NCI-H526 treated with DMSO at 0.1 percent for 48 hours (cell line): Measurements from ENCODE around the gene DNAJC7.

Experiments used
- DNase-seq: peaks from one replicate; lab custom pipeline; 2025; lab: John Stamatoyannopoulos, UW

The DNAJC7 gene, protein sequence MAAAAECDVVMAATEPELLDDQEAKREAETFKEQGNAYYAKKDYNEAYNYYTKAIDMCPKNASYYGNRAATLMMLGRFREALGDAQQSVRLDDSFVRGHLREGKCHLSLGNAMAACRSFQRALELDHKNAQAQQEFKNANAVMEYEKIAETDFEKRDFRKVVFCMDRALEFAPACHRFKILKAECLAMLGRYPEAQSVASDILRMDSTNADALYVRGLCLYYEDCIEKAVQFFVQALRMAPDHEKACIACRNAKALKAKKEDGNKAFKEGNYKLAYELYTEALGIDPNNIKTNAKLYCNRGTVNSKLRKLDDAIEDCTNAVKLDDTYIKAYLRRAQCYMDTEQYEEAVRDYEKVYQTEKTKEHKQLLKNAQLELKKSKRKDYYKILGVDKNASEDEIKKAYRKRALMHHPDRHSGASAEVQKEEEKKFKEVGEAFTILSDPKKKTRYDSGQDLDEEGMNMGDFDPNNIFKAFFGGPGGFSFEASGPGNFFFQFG

DNA sequence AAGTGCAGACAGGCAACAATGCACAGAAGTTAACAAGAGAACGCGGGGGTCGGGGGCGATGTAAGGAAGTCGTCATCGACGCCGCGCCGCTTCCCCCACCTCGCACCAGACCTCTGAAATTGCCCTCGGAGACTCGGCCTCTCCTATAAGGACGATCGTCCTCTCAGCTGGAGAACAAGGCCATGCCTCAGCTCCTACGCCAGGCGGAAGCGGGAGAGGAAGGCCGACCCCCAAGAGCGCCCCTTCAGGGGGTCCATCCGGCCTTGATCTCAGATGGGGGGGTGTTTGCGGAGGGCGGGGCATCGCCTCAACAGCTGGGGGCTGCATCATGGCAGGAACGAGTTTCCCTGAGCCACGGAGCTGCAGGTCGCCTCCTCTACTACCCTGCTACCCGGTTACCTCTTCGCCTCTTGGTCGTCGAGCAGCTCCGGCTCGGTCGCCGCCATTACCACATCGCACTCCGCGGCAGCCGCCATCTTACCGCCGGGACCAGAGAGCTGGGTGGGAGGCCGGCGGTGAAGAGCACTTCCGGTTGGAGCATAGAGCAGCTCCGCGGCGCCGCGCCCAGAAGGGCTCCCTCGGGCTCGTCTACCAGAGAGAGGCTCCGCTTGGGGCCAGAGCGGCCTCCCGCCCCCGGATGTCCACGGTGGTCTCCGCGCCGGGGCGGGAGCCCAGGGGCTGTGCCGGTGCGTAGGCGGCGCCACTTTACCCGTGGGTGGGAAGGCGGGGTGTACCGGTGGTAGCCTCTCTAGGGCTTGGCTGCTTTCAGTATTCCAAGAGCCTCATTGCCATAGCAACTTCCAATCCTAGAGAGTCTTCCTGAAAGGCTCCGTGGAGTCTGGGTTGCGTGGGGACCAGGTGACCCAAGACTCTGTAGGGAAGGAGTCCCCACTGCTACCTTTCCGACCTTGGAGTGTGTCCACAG is at the start of gene DNAJC7:
TSS of gene DNAJC7 (minus strand) at position 499 of the 925 bp plus-strand sequence. CDS start at position 476, 23 bp downstream.
- peak; percentile 88 for DNase-seq

DNA sequence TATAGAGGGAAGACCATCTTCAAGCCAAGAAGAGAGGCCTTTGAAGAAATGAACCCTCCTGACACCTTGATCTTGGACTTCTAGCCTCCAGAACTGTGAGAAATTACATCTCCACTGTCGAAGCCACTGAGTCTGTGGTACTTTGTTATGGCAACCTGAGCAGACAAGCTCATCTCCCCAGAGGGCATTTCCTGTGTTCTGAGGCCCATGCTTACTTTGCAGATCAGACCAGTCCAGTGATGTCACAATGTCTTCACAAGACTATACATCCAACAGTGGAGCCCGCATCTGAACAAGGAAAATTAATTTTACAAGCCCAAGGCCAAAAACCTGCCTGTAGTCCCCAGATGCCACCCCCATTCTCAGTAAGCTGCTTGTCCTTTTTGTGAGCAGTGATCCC is 48.0 kb upstream of the DNAJC7 start:
- DNase-seq = no peak

DNA sequence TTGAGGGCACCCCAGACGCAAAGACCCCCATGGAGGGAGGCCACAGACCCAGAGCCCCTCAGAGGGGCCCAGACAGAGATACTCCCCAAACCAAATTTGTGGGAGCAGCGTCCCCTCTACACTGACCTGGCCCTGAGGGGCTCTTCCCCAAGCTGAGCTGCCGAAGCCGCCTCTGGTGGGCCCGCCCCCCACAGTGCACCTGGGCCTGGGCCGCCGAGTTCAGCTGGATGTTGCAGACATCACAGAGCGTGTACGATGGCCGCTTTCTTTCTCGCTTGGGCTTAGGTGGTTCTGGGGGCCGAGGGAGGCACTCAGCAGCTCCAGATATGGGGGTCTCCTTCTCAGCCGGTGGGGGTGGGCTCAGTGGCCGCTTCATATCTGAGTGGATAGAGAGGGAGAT is 45.4 kb upstream of the DNAJC7 start:
- DNase-seq = no peak

DNA sequence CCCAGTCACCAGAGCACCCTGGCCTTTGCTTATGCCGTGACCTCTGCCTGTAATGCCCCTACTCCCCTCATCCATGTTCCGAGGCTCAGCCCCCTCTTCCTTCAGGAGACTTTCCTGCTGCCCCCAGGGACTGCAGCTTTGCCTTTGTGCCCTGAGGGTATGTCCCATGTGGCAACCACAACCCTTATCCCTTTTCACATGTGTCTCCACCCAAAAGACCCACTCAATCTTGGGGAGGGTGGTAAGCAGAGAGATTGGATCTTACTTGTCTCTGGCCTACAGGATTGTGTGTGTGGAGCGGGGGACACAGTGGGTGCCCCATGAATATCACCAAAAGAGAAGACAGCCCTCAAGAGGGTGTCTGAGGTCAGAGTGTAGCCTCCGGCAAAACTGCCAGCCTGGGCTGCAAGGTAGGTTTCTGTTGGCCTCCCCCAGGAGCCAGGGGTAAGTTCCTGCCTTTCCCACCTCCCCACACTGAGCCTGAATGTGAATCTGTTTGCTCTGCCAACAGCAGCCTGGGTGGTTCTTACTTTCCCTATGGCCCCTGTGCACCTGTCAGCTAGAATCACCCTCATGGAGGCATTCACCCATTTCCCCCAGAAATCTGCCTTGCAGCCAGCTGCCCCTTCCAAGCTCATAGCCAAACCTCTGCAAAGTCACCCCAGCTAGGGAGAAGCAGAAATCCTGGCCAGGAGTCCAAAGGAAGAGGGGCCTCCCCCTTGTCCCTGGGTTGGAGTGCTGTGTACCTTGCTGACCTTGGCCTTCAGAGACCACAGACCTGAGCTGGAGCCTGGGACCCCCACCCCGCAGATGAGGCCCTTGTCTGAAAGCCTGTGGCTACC is 44.6 kb upstream of the DNAJC7 start:
- no peak for DNase-seq

DNA sequence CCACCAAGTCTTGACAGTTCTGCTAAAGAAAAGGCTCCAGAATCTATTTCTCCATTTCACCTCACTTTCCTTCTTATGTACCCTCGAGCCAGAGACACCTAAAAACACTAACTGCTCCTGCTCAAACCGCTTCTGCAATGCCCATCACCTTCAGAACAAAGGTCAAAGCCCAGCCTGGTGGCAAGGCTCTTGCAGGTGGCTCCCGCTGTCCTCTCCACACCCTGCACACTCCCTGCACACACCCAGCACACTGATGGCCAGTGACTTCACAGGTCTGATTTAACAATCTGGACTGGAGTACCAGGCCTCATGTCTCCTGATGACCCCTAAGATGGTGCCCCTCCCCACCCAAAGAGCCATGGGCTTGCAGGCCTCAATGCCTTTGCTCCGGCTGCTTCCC is 43.0 kb upstream of the DNAJC7 start:
- DNase-seq = no peak

DNA sequence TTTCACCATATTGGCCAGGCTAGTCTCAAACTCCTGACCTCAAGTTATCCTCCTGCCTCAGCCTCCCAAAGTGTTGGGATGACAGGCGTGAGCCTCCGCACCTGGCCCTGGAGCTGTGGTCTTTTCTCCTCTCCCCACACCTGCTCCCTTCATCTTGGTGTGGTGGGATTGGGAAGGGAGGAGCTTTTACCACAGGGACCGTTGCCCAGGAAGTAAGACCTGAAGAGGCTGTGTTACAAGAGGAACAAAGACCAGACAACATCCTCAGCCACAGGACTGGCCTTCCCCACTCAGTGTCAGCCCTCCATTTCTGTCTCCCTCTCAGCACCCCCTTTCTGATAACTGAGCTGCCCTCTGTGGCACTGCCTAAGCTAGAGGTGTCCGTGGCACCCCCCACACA is 42.6 kb upstream of the DNAJC7 start:
- no peak for DNase-seq

DNA sequence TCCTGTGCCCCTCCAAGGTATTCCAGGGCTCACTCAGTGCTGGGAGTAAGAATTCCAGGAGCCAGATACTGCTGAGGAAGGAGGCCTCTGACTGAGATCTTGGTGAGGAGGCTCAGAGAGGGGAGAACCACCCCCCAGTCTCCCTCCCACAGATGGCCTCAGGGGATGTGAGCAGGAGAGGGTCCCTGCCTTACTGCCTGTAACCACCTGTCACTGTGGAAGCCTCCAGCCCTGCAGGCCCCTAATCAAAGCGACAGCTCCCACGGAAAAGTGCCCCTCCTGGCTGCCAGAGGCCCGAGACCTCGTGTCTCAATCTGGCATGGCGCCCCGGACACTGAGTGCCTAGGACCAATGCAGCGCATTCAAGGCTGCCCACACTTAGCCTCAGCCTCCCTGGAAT is 40.8 kb upstream of the DNAJC7 start:
- DNase-seq = no peak

DNA sequence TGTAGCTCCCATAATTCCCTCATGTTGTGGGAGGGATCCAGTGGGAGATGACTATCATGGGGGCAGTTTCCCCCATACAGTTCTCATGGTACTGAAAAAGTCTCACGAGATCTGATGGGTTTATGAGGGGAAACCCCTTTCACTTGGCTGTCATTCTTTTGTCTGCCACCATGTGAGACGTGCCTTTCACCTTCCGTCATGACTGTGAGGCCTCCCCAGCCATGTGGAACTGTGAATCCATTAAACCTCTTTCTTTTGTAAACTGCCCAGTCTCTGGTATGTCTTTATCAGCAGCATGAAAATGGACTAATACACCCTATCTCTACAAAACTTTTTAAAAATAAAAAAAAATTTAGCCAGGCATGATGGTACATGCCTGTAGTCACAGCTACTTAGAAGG is 39.4 kb upstream of the DNAJC7 start:
- DNase-seq = no peak

DNA sequence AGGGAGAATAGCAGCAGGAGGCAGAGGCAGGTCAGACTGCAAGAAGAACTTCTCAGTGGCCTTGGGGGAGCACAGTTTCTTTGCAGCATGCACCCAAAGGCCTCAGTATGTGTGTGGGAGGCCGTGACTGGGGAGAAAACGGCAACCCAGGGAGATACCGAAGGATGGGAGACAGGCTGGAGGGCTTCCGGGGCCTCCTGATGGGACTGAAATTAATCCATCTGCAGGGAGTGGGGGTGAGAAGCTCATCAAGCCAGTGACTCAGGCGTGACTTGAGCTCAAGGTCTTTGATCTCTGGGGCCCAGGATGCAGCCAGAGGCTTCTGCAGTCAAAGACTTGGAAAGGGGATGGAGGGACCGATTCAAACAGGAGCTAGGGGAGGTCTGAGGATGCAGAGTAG is 38.3 kb upstream of the DNAJC7 start:
- no peak for DNase-seq

DNA sequence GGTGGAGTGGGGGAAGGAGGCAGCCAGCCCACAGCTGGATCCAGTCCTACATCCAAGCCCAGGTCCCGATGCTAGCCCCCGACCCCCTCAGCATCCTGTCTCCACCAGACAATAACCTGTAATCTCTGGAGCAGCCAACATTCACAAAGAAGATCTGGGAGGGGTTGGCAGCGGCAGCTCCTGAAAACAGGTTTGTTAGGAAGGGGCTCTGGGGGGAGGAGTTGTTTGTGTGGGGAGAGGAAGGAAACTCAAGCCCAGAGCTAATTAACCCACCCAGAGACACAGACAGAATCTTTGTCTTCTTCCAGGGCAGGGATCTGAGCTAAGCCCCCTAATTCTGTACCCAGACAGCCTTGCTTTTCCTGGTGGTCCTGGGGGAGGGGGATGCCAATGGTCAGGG is 37.8 kb upstream of the DNAJC7 start:
- DNase-seq = no peak

DNA sequence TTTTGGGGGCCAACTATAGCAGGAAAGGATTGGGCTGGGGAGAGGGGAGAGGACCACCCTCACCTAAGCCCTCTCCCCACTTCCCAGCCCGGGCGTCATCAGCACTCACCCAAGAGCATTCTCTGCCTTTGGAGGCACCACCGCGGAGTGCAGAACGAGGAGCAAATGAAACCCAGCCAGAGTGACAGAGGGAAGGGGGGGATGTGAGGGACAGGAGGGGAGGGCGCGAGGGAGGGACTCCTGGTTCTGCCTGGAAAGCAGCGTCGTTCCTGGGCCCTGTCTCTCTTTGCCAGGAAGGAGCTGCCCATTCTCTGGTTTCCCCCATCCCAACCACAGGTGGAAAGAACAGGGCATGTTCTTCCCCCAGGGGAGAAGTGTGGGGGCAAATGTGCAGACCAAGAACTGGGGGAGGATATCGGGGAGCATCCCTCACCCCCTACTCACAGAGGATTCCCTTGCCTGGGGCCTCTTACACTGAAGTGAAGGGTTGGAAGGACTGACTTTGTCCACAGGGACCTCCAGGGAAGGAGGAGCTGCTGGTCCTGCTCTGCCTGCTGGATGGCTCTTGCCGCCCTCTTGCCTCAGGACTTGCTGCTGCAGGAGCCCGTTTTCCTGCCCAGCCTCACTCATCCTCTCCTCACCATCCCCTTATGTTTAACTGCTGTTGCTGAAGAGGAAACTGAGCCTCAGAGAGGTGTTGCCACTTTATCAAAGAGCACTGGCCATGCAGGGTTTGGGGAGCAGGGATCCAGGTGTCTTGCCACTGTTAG is 36.7 kb upstream of the DNAJC7 start:
- DNase-seq = no peak

DNA sequence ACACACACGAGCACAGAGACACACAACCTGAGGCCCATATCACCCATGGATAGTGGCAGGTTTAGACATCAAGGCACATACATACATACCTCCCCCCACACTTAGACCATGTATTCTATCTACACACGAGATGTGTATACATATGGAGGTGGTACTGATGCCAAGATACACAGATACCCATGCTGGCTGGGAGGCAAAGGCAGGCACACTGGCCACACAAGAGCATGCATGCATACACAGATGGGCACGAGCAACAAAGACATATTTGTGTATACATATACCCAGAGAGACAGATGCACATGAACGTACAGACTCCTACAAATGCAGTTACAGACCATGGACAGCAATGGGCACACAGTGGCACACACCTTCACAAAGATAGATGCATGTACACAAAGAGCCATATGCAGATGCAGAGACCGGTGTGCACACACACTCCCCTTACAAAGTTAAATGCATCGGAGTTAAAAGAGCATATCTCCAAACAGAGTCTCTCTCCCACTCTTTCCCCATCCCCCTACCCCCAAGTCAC is 35.2 kb upstream of the DNAJC7 start:
- DNase-seq = no peak

DNA sequence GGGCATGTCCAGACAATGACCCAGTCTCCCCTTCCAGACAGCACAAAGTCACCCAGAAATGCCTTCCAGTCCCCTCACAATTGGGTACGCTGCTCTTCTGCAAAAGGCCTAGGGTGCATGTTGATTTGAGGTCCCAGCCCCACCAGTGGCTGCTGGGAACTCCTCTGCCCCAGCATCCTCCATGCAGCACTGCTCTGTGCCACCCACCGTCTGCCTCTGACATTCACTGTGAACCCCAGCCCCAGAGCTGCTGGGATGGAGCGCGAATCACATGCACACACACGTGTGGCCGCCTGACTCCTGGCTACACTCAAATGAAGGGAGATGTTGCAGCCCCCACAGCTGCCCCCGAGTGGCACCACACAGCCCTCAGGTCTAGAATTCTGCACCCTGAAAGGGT is 34.4 kb upstream of the DNAJC7 start:
- no peak for DNase-seq

DNA sequence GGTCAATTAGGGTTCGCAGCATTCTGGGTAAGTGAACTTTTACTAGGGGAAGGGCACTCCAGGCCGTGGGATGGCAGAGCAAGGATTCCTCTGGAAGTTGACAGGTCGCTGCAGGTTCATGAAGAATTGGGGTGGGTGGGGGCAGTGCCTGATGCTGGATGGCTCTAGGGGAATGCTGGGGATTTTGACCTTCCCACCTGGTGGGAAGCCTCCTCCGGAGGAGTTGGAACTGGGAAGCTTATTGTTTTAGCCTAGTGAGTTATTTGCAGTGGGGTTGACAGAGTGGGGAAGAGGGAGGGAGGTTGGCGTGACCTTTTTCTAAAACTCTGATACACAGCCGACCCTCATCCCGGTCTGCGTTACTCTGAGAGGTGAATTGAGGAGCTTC is 33.8 kb upstream of the DNAJC7 start:
- no peak for DNase-seq

DNA sequence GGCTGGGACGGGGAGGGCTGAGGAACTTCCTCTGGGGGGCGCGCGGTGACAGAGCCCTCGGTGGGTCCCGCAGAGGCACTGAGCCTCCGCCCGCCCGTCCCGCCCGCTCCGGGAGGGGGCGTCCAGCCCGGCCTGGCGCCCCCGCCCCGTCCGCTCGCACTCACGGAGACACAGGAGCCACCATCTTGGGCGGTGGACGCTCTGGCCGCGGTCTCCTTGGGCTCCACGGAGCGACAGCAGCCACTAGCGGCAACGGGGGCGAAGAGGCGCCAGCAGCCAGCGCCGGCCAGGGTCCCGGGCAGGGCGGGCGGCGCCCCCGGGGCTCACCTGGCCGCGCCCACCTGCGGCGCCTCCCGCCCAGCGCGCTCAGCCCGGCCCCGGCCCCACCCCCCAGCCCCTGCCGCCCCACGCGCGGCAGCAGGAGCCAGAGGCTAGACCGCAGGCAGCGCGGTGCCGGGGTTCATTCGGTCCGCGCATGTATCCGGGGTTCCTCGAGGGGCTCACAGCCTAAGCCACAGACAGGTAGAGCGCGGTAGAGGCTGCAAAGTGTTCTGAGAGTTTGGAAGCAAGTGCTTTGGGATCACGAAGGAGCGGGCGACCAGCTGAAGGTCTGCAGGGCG is 33.3 kb upstream of the DNAJC7 start, which contains the start of gene C17orf113:
TSS of gene C17orf113 (minus strand) at position 209 of the 620 bp plus-strand sequence. CDS start 7,225 bp downstream, outside the sequence.
- DNase-seq = peak; percentile 45

DNA sequence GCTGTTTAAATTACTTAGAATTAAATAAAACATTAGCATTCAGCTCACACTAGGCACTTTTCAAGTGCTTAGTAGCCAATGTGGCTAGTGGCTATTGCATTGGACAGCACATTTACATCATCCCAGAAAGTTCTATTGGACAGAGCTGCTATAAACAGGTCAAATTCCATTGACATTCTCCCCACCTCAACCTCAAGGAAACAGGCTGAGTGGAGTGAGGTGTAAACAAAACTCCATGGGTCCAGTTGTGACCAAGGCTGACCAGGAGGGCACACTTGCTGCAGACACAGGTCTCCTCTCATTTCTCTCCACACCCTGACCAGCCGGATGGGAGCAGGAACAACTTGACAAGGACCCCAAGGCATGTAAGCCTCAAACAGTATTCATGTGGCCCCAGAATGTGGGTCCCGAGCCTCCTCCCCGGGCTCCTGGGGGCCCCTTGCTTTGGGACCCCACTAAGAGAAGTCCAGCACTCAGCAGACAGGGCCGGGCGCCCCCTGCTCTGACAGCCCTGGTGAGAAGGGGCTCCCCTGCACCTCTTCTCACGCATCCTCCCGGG is 32.7 kb upstream of the DNAJC7 start:
- DNase-seq = no peak

DNA sequence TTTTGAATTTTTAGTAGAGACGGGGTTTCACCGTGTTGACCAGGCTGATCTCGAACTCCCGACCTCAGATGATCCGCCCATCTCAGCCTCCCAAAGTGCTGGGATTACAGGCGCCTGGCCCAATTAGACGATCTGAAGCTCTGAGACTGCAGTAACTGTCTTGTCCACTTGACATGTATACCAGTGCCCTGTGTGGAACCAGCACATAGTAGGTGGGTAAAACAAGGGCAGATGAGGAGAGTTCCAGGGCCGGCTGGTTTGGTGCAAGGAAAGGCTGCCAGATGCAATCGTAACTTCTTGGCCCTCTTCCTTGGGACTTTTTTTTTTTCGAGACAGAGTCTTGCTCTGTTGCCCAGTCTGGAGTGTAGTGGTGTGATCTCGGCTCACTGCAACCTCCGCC is 30.1 kb upstream of the DNAJC7 start:
- no peak for DNase-seq

DNA sequence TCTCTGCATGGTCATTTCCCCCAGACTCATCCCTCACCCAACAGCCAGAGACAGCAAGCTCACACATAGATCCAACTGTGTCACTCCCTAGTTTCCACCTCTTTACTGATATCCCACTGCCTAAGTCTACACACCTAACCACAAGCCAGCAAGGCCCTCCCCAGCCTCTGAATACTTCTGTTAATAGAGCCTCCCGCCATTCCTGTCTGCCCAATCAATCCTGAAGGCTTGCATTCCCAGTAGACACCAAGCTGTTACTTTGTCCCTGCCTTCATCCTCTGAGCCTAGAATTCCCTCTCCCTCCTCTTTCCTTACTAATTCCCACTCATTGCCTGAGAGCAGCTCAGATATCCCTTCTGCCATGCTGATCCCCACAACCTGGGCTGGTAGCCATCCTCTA is 28.5 kb upstream of the DNAJC7 start:
- no peak for DNase-seq

DNA sequence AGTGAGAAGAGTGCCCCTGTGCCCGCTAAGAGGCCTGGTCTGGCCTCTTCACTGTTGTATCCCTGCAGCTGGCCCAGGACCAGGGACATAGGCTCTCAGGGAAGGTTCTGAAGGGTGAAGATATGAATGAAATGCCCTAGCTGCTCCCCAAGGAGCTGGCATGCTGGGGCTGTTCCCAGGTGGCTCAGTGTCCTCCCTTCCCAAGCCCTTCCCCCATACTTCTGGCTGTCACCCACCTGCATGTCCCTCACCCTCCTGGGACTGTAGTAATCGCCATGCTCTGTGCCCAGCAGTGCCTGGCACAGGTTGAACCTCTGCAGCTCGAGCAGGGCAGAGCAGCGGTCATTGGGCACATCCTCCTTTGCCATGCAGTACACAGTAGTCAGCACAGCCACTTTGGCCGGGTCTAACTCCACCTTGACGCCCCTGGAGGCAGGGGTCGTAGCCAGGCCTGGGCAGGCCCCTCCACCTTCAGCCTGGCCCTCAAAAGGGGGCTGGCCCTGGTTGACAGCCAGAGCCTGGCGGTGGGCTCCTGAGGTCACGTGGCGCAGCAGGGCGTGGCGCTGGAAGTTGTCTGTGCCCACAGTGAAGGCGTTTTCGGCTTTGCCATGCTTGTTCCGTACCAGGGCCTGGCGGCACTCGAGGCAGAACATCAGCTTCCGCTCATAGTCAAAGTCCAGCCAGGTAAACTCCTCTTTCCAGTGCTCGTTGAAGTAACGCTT is 25.5 kb upstream of the DNAJC7 start:
- no peak for DNase-seq
